Heart left ventricle (tissue), 16 donors: Measurements from ENCODE around the gene CFAP97D2. TPM values are rescaled to one million over a fixed set of nuclear protein-coding genes. Genes with fewer than 3 reads are reported as not detected.

ENCODE experiments used
- ATAC-seq, 4 donors: fragments of 200-7000 bp; cut with Tn5 transposase; one replicate each; pipeline ENCODE4 v1.9.1; 2020 to 2022; ENCODE audit warnings: moderate library complexity in 4 of 4, mild to moderate bottlenecking in 3 of 4, moderate number of reproducible peaks in 1 of 4
- DNase-seq, 5 donors: peaks; one replicate each; pipeline ENCODE4 v3.0.0-alpha.2; 2020
- H3K27ac ChIP-seq, 12 donors: fragments of 200-600 bp; sonication (generic) in 4 of 12; one replicate each; pipeline versions ENCODE4 v1.5.0 to v1.8.0; 2016 to 2022; ENCODE audit warnings: mild to moderate bottlenecking in 2 of 12
- H3K27me3 ChIP-seq, 9 donors: fragments of 200-600 bp; sonication (generic) in 2 of 9; one replicate each; pipeline versions ENCODE4 v1.5.1 to v1.8.0; 2016 to 2022; ENCODE audit warnings: mild to moderate bottlenecking in 3 of 9
- H3K36me3 ChIP-seq, 9 donors: fragments of 200-600 bp; sonication (generic) in 2 of 9; one replicate each; pipeline versions ENCODE4 v1.5.0 to v1.8.0; 2018 to 2022; ENCODE audit warnings: mild to moderate bottlenecking in 2 of 9
- H3K4me1 ChIP-seq, 12 donors: fragments of 200-600 bp; sonication (generic) in 4 of 12; one replicate each; pipeline versions ENCODE4 v1.5.0 to v1.8.0; 2016 to 2022; ENCODE audit warnings: mild to moderate bottlenecking in 3 of 12
- H3K4me3 ChIP-seq, 12 donors: fragments of 200-600 bp; sonication (generic) in 4 of 12; one replicate each; pipeline versions ENCODE4 v1.5.0 to v1.8.0; 2017 to 2022; ENCODE audit warnings: mild to moderate bottlenecking in 9 of 12, moderate library complexity in 4 of 12
- H3K9me3 ChIP-seq, 12 donors: fragments of 200-600 bp; sonication (generic) in 4 of 12; one replicate each; pipeline versions ENCODE4 v1.5.0 to v1.8.0; 2016 to 2022; ENCODE audit warnings: mild to moderate bottlenecking in 1 of 12
- CTCF ChIP-seq, 12 donors: fragments of 200-600 bp; sonication (generic) in 4 of 12; IDR thresholded peaks; one replicate each; pipeline versions ENCODE4 v1.5.0 to v1.8.0; 2018 to 2022; ENCODE audit warnings: antibody characterized with exemption in 12 of 12, mild to moderate bottlenecking in 5 of 12
- POLR2A ChIP-seq, 2 donors: fragments of 450-650 bp; IDR thresholded peaks; one replicate each; pipeline ENCODE4 v1.6.1; 2017; ENCODE audit warnings: antibody characterized with exemption in 2 of 2, mild to moderate bottlenecking in 2 of 2, moderate library complexity in 2 of 2
- WGBS, 4 donors: extraction: QIAGEN DNeasy Blood & Tissue Kit in 2 of 4; methylation state at CpG; one replicate each; pipeline versions ENCODE4 v1.1.5 to v1.1.7; 2013 to 2018; 5-methylcytosine and 5-hydroxymethylcytosine counted together
- intact Hi-C, 10 donors: fragments of 100-400 bp; cut with DNase I; formaldehyde crosslinking; loops; one replicate each; pipeline versions ENCODE4 v1.11.1 to v1.14.2; 2022
- polyA plus RNA-seq, 2 donors: library from polyadenylated mRNA; stranded (reverse); fragments of 200-250 nt; gene quantifications; one replicate each; pipeline ENCODE4 v1.2.3, GENCODE V29; 2013
- total RNA-seq, 9 donors: library from RNA; depleted of rRNA in 2 of 9; stranded (reverse); fragments of >200 nt in 2 of 9; fragmentation: NEBNext Ultra II Directional in 3 of 9; extraction: Animal tissue kit (Norgen Biotek cat#: 25700) in 3 of 9; gene quantifications; one replicate each; pipeline versions ENCODE4 v1.1.0 to v1.2.4, GENCODE V29; 2016 to 2023
- donor health status: ischemic (EF 13 %, LVEDD 7.1; RV severe dilation, severe dysfunction).
- donor health status: healthy with polysubstance abuse.
- donor health status: DM: no; HTN: yes; CAD: no.
- donor health status: DM: no; HTN: no; CAD: no.
- donor health status: ischemic (EF 25% LVEDD 6.9; RV normal size, moderate dysfunction).
- donor health status: ischemic (EF 25% LVEDD 5.7; RV mildly dilated, moderate dysfunction).
- donor health status: healthy.
- donor health status: DM: yes; HTN: yes; CAD: no.
- donor health status: ischemic (EF 35%, LVEDD 5.7; RV mildly dilated, moderate dysfunction).
- donor health status: nonischemic (EF 11% LVEDD 7.7; RV severe dilation, severe dysfunction).
- donor health status: DM: yes; HTN: yes; CAD: no.
- donor health status: PGD.
- donor health status: ischemic (EF 29% LVEDD 5.4; RV normal size, mild dysfunction).
- donor health status: nonischemic (EF 23%, LVEDD 6.1; RV moderate dilation, normal function).

CFAP97D2 gene
- total and polyA plus RNA-seq, 11 donors, result not detected

DNA sequence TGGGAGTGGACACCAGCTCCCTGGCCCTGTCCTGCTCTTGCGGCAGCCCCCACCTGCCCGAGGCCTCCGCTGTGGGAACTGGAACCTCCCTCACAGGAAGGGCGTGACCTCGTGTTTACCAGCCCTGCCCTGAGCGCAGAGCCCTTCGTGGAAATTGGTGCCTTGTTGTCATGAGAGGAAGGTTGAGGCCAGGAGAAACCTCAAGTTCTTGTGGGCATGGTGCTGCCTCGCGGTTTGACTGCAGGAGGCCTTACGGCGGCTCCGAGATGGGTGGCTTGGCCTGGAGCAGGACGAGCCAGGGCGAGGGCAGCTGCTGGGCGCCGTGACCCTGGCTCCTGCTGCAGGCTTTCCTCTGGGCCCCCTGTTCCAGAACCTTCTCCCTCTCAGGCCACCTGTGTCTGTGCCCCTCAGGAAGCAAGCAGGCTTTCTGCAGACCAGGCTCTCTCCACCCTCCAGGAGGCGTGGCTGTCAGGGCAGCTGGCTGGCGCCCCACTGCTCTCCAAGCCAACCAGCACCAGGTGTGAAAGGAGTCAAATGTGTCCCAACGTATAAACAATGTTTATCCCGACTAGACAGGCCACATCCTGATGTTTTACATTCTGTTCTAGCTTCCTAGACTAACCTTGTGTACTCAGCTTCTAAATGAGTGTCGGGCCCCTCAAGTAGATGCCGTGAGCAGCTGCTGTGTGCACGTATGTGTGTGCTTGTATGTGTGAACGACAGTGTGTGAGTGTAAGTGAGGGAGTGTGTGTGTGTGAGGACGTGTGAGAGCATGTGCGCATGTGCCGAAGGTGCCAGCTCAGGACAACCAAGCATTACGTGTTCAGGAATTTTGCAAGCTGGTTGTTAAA is 36.2 kb upstream of the CFAP97D2 start:
- peak overlapping the region in 1 of 12 donors; percentile 76 for H3K27ac ChIP-seq
- H3K36me3 ChIP-seq, result no peaks in the 10 kb centered on the region
- ATAC-seq (peak; percentile 43 to 64 (median 53)), DNase-seq (peak in 3 of 5 donors; percentile 22 to 35 (median 27))
- no peak overlapping the region for H3K4me3 ChIP-seq
- TF ChIP-seq CTCF (IDR thresholded peaks at IDR 0.05) (no peak), POLR2A (IDR thresholded peaks at IDR 0.05) (no peak)
- 73 to 85% (median 78%) methylated on average over 24 to 28 of the region's 28 CpGs for WGBS, 4 donors
- intact Hi-C loops, result no loop called here
- H3K27me3 ChIP-seq, result no peaks in the 10 kb centered on the region
- H3K9me3 ChIP-seq, result no peaks in the 10 kb centered on the region
- peaks cover 0 to 38% (median 0%) of the 10 kb centered on the region in 12 donors for H3K4me1 ChIP-seq

- Histone ChIP-seq H3K27me3 (no peaks in the 10 kb centered on the region), H3K9me3 (no peaks in the 10 kb centered on the region), H3K27ac (peak overlapping the region in 1 of 12 donors; percentile 76), H3K4me1 (peaks cover 0 to 38% (median 0%) of the 10 kb centered on the region in 12 donors), H3K36me3 (no peaks in the 10 kb centered on the region), H3K4me3 (no peak overlapping the region)
- WGBS, 4 donors, result 79 to 87% (median 82%) methylated on average over 18 to 24 of the region's 24 CpGs
- TF ChIP-seq CTCF (IDR thresholded peaks at IDR 0.05), result no peak
- TF ChIP-seq POLR2A (IDR thresholded peaks at IDR 0.05), result no peak
- peak in 3 of 5 donors; percentile 3 to 17 (median 11) for DNase-seq
- intact Hi-C loops, result no loop called here
- ATAC-seq, result no peak
Observed at GRCh38 chr13:114143806-114144605, 35.1 kb upstream of the CFAP97D2 start.

DNA sequence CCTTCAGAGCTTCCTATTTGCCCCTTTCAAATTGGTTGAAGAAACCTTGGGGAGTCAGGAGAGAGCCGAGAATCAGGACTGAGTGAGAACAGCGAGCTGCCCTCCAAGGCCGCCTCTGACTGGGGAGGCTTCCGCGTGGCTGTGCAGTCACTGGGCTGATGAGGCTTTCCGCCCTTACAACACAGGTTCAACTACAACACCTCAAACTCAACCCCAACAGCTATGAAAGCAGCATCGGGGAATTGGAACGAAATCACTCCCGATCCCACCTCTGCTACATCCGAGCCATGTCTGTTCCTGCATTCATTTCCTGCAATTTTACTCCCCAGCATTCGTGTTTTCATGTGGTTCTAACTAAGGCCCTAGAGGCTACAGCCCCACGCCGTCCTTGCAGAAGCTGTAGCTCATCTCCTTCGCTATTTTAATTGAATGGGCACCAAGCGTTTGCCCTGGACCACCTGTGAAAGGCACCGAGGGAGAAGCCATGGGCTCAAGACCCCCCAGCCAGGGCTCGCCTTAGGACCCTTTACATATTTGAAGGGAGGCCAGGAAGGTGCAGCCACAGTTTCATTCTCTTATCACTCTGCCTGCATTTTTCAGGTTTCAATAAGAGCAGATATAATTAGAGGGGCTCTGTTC is 34.3 kb upstream of the CFAP97D2 start:
- Histone ChIP-seq H3K4me1 (peaks cover 0 to 41% (median 0%) of the 10 kb centered on the region in 12 donors), H3K36me3 (no peaks in the 10 kb centered on the region), H3K4me3 (no peak overlapping the region), H3K27me3 (no peaks in the 10 kb centered on the region), H3K9me3 (no peaks in the 10 kb centered on the region), H3K27ac (peak overlapping the region in 1 of 12 donors; percentile 76)
- 84 to 87% (median 86%) methylated on average over 16 to 17 of the region's 17 CpGs for WGBS, 4 donors
- peak in 2 of 5 donors; percentile 0 to 7 for DNase-seq
- no peak for ATAC-seq
- TF ChIP-seq CTCF (IDR thresholded peaks at IDR 0.05) (no peak), POLR2A (IDR thresholded peaks at IDR 0.05) (no peak)
- intact Hi-C loops, result loop anchor here in 1 of 10 donors (5.0 kb wide), 1 partner anchor 712 kb away; no protein-coding TSS in a partner anchor
